ENCODE measurements around the gene CIZ1.
A peak's percentile ranks its signal among the peaks of the same experiment; 100 is the strongest.

DNA sequence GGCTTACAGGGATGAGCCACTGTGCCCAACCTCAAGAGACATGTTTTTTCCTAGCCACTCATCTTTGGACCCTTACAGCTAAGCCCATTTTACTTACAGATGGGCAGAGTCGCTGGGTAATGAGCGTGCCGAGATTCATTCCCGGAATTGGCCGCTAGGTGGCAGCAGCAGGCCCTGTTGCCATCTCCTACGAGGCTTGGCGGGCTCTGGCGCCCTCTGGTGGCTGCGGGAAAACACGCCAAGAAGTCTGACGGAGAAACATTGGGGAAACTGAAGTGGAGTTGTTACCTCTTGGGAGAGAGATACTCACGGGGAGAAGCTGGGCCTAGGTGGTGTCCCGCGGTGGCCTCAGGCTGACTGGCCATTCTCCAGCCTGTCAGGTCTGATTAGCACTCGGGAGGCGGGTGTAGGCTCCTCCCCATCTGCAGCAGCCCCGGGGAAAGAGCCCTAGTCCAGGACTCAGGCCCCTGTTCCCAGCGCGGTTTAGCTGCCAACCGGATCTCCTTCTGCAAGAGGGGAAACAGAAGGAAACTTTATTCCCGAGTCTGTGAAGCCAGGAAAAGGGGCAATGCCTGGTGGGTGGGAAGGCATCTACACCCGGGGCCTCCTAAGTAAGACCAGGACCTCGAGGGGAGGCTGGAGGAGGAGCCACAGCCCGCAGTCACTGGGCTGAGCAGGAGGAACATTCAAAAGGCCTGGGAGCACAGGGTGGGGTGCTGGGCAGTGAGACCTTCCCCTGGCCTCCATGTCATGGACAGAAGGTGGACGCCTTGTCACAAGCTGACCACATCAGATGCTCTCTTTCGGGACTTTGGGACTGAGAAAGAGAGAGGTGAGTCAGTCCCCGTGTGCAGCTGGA lies 73.5 kb downstream of the CIZ1 start:
- TF ChIP-seq, protein P1, sequence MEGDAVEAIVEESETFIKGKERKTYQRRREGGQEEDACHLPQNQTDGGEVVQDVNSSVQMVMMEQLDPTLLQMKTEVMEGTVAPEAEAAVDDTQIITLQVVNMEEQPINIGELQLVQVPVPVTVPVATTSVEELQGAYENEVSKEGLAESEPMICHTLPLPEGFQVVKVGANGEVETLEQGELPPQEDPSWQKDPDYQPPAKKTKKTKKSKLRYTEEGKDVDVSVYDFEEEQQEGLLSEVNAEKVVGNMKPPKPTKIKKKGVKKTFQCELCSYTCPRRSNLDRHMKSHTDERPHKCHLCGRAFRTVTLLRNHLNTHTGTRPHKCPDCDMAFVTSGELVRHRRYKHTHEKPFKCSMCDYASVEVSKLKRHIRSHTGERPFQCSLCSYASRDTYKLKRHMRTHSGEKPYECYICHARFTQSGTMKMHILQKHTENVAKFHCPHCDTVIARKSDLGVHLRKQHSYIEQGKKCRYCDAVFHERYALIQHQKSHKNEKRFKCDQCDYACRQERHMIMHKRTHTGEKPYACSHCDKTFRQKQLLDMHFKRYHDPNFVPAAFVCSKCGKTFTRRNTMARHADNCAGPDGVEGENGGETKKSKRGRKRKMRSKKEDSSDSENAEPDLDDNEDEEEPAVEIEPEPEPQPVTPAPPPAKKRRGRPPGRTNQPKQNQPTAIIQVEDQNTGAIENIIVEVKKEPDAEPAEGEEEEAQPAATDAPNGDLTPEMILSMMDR (IDR thresholded peaks at IDR 0.05) = peak; percentile 100
- no peak for TF ChIP-seq GATA2 (CRISPR knock-in tag; IDR thresholded peaks at IDR 0.05)
- peak; percentile 54; the same call in 1 of the 2 replicates for TF ChIP-seq SIN3A (IDR thresholded peaks at IDR 0.05; ENCODE audit: borderline replicate concordance, low read depth, low read length)

All from SK-N-SH (cell line).